HEK293 (cell line): ENCODE results near the gene IL4I1.

ENCODE experiments used
- GFI1B ChIP-seq: fragments of 450-650 bp; formaldehyde crosslinking; IDR thresholded peaks from 2 replicates; pipeline ENCODE4 v1.5.1; 2016; ENCODE audit warnings: missing biosample characterization, missing genetic modification characterization
- HOXD13 ChIP-seq: sonication (generic); formaldehyde crosslinking; IDR thresholded peaks from 2 replicates; pipeline ENCODE4 v1.8.0; 2022; ENCODE audit warnings: missing genetic modification reagents, borderline replicate concordance
- KLF9 ChIP-seq: fragments of 450-650 bp; formaldehyde crosslinking; IDR thresholded peaks from 2 replicates; pipeline ENCODE4 v1.5.1; 2016; ENCODE audit warnings: missing biosample characterization, missing genetic modification characterization, low read depth
- OSR2 ChIP-seq: fragments of 450-650 bp; formaldehyde crosslinking; IDR thresholded peaks from 2 replicates; pipeline ENCODE4 v1.5.1; 2016; ENCODE audit warnings: missing biosample characterization, missing genetic modification characterization
- OVOL3 ChIP-seq: fragments of 450-650 bp; formaldehyde crosslinking; IDR thresholded peaks from 2 replicates; pipeline ENCODE4 v1.5.1; 2016; ENCODE audit warnings: missing biosample characterization, missing genetic modification characterization
- SCRT1 ChIP-seq: fragments of 450-650 bp; formaldehyde crosslinking; IDR thresholded peaks from 2 replicates; pipeline ENCODE4 v1.5.1; 2016; ENCODE audit warnings: missing biosample characterization, missing genetic modification characterization, borderline replicate concordance
- TSHZ1 ChIP-seq: fragments of 450-650 bp; formaldehyde crosslinking; IDR thresholded peaks from 2 replicates; pipeline ENCODE4 v1.5.1; 2016; ENCODE audit warnings: missing biosample characterization, missing genetic modification characterization, borderline replicate concordance
- WT1 ChIP-seq: fragments of 450-650 bp; formaldehyde crosslinking; IDR thresholded peaks from 2 replicates; pipeline ENCODE4 v1.5.1; 2016; ENCODE audit warnings: missing biosample characterization, missing genetic modification characterization
- ZBTB1 ChIP-seq: fragments of 450-650 bp; formaldehyde crosslinking; IDR thresholded peaks from 2 replicates; pipeline ENCODE4 v1.5.1; 2016; ENCODE audit warnings: missing biosample characterization, missing genetic modification characterization
- ZNF114 ChIP-seq: fragments of 450-650 bp; formaldehyde crosslinking; IDR thresholded peaks from 2 replicates; pipeline ENCODE4 v1.5.0; 2017; ENCODE audit warnings: missing biosample characterization, missing genetic modification characterization
- ZNF140 ChIP-seq: fragments of 450-650 bp; formaldehyde crosslinking; IDR thresholded peaks from 2 replicates; pipeline ENCODE4 v1.5.1; 2016; ENCODE audit warnings: missing biosample characterization, missing genetic modification characterization
- ZNF148 ChIP-seq: fragments of 450-650 bp; formaldehyde crosslinking; IDR thresholded peaks from 2 replicates; pipeline ENCODE4 v1.5.0; 2017; ENCODE audit warnings: missing biosample characterization, missing genetic modification characterization, borderline replicate concordance
- ZNF155 ChIP-seq: fragments of 450-650 bp; formaldehyde crosslinking; IDR thresholded peaks from 2 replicates; pipeline ENCODE4 v1.5.1; 2016; ENCODE audit warnings: missing biosample characterization, missing genetic modification characterization
- ZNF2 ChIP-seq: fragments of 450-650 bp; formaldehyde crosslinking; IDR thresholded peaks from 2 replicates; pipeline ENCODE4 v1.5.1; 2016; ENCODE audit warnings: missing biosample characterization, missing genetic modification characterization
- ZNF211 ChIP-seq: fragments of 450-650 bp; formaldehyde crosslinking; IDR thresholded peaks from 2 replicates; pipeline ENCODE4 v1.5.1; 2016; ENCODE audit warnings: low read depth, missing biosample characterization, missing genetic modification characterization
- ZNF311 ChIP-seq: fragments of 450-650 bp; formaldehyde crosslinking; IDR thresholded peaks from 2 replicates; pipeline ENCODE4 v1.5.1; 2017; ENCODE audit warnings: missing biosample characterization, missing genetic modification characterization, borderline replicate concordance
- ZNF324 ChIP-seq: fragments of 450-650 bp; formaldehyde crosslinking; IDR thresholded peaks from 2 replicates; pipeline ENCODE4 v1.5.1; 2016; ENCODE audit warnings: missing biosample characterization, missing genetic modification characterization
- ZNF391 ChIP-seq: fragments of 450-650 bp; formaldehyde crosslinking; IDR thresholded peaks from 2 replicates; pipeline ENCODE4 v1.5.1; 2016; ENCODE audit warnings: low read depth, missing biosample characterization, missing genetic modification characterization, borderline replicate concordance
- ZNF433 ChIP-seq: fragments of 450-650 bp; formaldehyde crosslinking; IDR thresholded peaks from 2 replicates; pipeline ENCODE4 v1.5.1; 2016; ENCODE audit warnings: missing biosample characterization, missing genetic modification characterization, low read depth
- ZNF501 ChIP-seq: fragments of 450-650 bp; formaldehyde crosslinking; IDR thresholded peaks from 2 replicates; pipeline ENCODE4 v1.5.1; 2016; ENCODE audit warnings: missing biosample characterization, missing genetic modification characterization
- ZNF555 ChIP-seq: fragments of 450-650 bp; formaldehyde crosslinking; conservative IDR thresholded peaks from 2 replicates; pipeline ENCODE4 v1.5.1; 2017; ENCODE audit warnings: missing biosample characterization, mild to moderate bottlenecking, missing genetic modification characterization, inconsistent platforms
- ZNF596 ChIP-seq: fragments of 450-650 bp; IDR thresholded peaks from 2 replicates; pipeline ENCODE4 v1.5.0; 2018; ENCODE audit warnings: missing biosample characterization, mild to moderate bottlenecking, missing genetic modification characterization, moderate library complexity
- ZNF692 ChIP-seq: fragments of 450-650 bp; formaldehyde crosslinking; IDR thresholded peaks from 2 replicates; pipeline ENCODE4 v1.5.1; 2016; ENCODE audit warnings: missing biosample characterization, missing genetic modification characterization
- ZNF777 ChIP-seq: fragments of 450-650 bp; formaldehyde crosslinking; IDR thresholded peaks from 2 replicates; pipeline ENCODE4 v1.5.1; 2017; ENCODE audit warnings: missing biosample characterization, missing genetic modification characterization, borderline replicate concordance
- ZNF785 ChIP-seq: fragments of 450-650 bp; formaldehyde crosslinking; IDR thresholded peaks from 2 replicates; pipeline ENCODE4 v1.5.1; 2016; ENCODE audit warnings: missing biosample characterization, missing genetic modification characterization
- ZSCAN16 ChIP-seq: fragments of 450-650 bp; formaldehyde crosslinking; IDR thresholded peaks from 2 replicates; pipeline ENCODE4 v1.5.1; 2016; ENCODE audit warnings: missing biosample characterization, missing genetic modification characterization

IL4I1 gene

GRCh38 chr19:49869484-49870308, 27.0 kb downstream of the IL4I1 start (continued):
- TF ChIP-seq ZNF148 (no peak), ZNF211 (tag by site-specific recombination) (no peak), ZNF311 (no peak), ZNF2 (tag by site-specific recombination) (peak; percentile 39; the same call in 1 of the 2 replicates), ZNF114 (tag by site-specific recombination) (no peak), TSHZ1 (tag by site-specific recombination) (no peak), KLF9 (tag by site-specific recombination) (peak; percentile 65; the same call in 1 of the 2 replicates), HOXD13 (CRISPR knock-in tag) (no peak), ZNF596 (tag by site-specific recombination) (no peak), ZNF692 (tag by site-specific recombination) (peak; percentile 66), ZNF391 (tag by site-specific recombination) (peak; percentile 24; the same call in 1 of the 2 replicates), WT1 (tag by site-specific recombination) (no peak), OSR2 (no peak), ZSCAN16 (tag by site-specific recombination) (no peak), ZNF777 (tag by site-specific recombination) (peak; percentile 58; the same call in 1 of the 2 replicates), ZNF785 (no peak; the same call in 1 of the 2 replicates), ZBTB1 (tag by site-specific recombination) (no peak), ZNF501 (tag by site-specific recombination) (peak; percentile 65; the same call in 1 of the 2 replicates), GFI1B (tag by site-specific recombination) (no peak), ZNF324 (tag by site-specific recombination) (peak; percentile 30; the same call in 1 of the 2 replicates), ZNF140 (tag by site-specific recombination) (no peak), OVOL3 (tag by site-specific recombination) (0 out of 2 replicates have a peak, but pooled peaks have one; percentile 27), ZNF155 (tag by site-specific recombination) (no peak), ZNF433 (tag by site-specific recombination) (no peak), SCRT1 (tag by site-specific recombination) (no peak), ZNF555 (no peak)
